GM18861 (cell line): ENCODE data around the gene USP34.
A peak's percentile ranks its signal among the peaks of the same experiment; 100 is the strongest.
"Not testable (repeated sequence)": the region's sequence is repeated elsewhere in the genome, so short reads cannot be mapped to it uniquely, and the experiment has no call there.

Experiments used
- ATAC-seq: cut with Tn5 transposase; IDR thresholded peaks from one replicate; pipeline ENCODE4 v1.9.1; 2021; ENCODE audit not compliant: unreplicated experiment

USP34 gene

GRCh38 chr2:61162721-61163120 lies 308.2 kb downstream of the USP34 start:
- ATAC-seq = no peak

- ATAC-seq = no peak
These were observed 309.0 kb downstream of the USP34 start, which contains the start of gene C2orf74 for GRCh38 chr2:61161888-61162287. C2orf74 (plus strand) TSS chr2:61162188; CDS start chr2:61162515, 327 bp downstream.

GRCh38 chr2:61158356-61158955 lies 312.4 kb downstream of the USP34 start:
- ATAC-seq = no peak

GRCh38 chr2:61157371-61158003 lies 313.4 kb downstream of the USP34 start:
- ATAC-seq = no peak

- ATAC-seq = no peak
These were observed 319.5 kb downstream of the USP34 start for GRCh38 chr2:61151436-61151835.

- ATAC-seq = no peak
These were observed 321.8 kb downstream of the USP34 start for GRCh38 chr2:61149074-61149473.

GRCh38 chr2:61148091-61148490 lies 322.8 kb downstream of the USP34 start:
- ATAC-seq = not testable (repeated sequence)

GRCh38 chr2:61145990-61146389 lies 324.9 kb downstream of the USP34 start:
- ATAC-seq = no peak

GRCh38 chr2:61144697-61145268 lies 326.1 kb downstream of the USP34 start:
- peak; percentile 94 for ATAC-seq

GRCh38 chr2:61141151-61141550 lies 329.7 kb downstream of the USP34 start:
- ATAC-seq = no peak

GRCh38 chr2:61138859-61139258 lies 332.0 kb downstream of the USP34 start:
- no peak for ATAC-seq
